SKM-1 treated with dmso at 0.1 percent for 144 hours (cell line): ENCODE measurements around the gene MINDY3.
"Not testable (repeated sequence)": the region's sequence is repeated elsewhere in the genome, so short reads cannot be mapped to it uniquely, and the experiment has no call there.

Source experiments
- DNase-seq: peaks from one replicate; lab custom pipeline; 2025; ENCODE audit not compliant: unreplicated experiment; lab: John Stamatoyannopoulos, UW

Gene MINDY3

DNA sequence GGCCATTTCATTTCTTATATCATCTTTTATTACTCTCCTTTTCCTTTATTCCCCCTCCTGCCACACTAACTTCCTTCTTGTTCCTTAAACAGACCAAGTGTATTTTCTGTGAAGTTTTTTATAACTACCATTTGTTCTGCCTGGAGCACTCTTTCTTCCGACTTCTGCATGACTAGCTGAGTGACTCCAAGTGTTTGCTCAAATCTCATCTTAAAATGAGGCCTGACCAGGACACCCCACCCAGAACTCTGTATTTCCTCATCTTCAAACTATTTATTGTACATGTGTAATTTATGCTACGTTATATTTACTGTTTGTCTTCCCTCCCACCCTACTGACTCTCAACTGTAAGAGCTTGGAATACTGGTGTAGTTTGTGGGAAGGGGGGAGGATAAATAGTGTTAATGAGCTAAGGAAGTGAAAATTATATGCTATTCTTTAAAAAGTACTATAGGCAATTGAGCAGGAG, 3.2 kb downstream of the MINDY3 start:
- no peak for DNase-seq

DNA sequence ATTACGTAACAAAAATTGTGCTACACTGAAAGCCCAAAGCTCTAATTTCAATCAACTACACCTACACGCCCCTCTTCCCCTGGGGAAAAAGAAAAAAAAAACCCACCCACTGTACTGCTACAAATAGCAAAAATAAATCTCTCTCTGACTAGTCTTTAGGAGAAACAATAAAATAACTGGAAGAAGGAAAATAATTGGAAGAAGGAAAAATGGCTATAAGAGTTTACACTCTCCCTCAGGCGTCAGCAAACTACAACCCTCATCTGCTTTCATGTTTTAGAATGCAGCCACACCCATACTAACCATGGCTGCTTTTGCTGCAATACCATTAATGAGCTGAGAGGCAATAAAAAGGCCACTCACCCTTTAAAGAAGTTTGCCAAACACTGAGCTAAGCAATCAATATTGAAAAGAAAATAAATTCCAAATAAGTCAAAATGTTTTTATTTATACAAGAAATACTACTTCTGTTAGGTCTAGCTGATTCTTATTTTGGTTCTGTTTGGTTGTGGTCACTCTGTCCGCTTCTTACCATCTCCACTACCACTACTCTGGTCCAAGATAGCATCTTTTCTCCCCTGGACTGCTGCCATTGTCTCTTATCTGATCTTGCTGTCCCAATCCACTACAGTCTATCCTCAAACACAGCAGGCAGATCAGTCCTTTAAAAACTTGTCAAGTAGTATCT, 3.8 kb downstream of the MINDY3 start:
- no peak for DNase-seq

DNA sequence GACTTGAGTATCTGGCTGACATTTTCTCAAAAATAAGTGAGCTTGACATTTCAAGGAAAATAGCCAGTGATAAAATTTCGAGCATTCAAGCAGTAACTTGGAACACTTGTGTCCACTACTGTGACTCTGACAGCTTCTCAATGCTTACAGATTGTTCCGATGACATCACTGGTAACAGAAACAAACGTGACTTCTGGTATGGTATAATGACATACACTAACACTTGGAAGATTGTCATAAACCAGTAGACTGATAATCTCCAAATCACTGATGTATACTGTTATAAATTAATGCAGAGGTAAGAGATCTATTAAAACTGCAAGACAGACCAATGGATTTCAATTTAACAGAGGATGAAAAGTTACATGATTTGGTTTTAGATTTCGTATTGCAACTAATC, 6.5 kb downstream of the MINDY3 start:
- no peak for DNase-seq

DNA sequence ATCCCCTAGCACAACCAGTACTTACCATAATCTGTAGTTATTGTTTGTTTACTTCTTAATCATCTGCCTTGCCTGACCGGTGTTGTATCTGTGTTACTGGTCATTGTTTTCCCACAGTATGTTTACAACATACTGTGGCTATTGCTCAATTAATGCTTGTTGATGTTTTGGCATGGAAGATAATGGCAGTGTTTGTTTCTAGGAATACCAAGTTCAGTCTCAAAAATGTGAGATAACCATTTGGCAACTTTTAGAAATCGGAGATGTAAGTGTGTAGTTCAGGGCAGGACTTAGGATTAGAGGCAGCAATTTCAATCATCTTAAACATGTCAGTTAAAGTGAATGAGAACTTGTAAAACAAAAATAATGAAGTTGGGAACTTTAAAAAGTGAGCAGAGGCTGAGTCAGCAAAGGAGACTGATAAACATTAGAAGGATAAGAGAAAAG, 8.2 kb downstream of the MINDY3 start:
- no peak for DNase-seq

DNA sequence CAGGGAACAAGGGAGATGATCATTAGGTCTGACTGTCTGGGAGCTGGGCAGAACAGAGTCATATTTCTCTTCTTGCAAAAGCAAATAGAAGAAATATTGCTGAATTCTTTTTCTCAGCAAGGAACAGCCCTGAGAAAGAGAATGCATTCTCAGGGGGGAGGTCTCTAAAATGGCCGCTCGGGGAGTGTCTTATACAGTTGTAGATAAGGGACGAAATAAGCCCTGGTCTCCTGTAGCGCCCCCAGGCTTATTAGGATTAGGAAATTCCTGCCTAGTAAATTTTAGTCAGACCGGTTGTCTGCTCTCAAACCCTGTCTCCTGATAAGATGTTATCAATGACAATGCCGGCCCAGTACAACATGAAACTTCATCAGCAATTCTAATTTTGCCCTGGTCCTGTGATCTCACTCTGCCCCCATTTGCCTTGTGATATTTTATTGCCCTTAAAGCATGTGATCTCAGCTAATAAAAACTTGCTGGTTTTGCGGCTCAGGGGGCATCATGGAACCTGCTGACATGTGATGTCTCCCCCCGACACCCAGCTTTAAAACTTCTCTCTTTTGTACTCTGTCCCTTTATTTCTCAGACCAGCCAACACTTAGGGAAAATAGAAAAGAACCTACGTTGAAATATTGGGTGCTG, 9.8 kb downstream of the MINDY3 start:
- not testable (repeated sequence) for DNase-seq

DNA sequence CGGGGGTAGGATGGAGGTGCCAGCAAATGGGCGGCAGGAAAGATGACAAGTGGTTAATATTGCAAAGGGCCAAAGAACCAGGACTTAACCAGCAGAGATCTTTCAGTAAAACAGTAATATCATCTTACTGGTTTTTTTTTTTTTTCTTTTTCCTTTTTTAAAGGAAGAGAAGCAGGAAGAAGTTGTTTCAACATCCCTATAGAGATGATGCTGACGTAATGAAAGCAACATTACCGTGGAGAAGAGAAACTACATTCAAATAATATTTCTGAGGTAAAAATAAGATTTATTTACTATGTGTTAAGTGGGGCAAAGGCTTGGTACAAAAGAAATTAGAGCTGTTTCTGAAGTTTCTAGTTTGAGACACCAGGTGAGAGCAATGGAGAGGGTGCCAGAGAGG, 11.0 kb downstream of the MINDY3 start:
- no peak for DNase-seq

DNA sequence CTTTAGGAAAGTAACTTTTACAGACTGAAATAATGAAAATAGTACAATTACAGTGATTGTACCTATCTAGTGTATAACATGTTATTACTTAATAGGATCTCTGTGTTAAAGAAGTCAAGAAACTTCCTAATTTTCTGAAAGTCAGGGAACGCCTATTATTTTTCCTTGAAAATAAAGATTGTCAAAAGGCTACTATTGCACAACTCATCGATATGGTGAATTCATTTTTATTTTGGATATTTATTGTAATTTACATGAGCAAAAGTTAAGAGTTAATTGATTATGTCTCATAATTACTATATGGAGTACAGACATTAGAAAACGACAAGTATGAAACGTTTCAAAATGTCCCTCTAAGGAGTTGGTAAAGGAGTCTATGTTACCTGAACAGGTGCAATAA, 12.8 kb downstream of the MINDY3 start:
- DNase-seq = no peak

DNA sequence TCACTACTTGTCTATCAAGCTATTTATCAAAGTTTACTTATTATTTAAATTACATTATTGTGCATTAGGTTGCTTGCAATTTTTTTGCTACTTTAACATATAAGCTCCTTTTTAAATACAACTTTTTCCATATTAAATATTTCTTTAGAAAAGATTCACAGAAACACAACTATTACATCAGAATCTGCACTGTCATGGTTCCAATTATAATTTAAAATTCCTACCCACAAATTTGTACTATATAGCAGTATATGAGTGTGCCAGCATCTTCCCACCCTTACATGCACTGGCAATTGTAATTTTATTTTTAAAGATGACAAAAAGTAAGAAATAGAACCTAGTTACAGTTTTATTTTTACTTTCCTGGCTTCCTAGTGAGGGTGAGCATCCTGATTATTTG, 15.8 kb downstream of the MINDY3 start:
- DNase-seq = no peak

DNA sequence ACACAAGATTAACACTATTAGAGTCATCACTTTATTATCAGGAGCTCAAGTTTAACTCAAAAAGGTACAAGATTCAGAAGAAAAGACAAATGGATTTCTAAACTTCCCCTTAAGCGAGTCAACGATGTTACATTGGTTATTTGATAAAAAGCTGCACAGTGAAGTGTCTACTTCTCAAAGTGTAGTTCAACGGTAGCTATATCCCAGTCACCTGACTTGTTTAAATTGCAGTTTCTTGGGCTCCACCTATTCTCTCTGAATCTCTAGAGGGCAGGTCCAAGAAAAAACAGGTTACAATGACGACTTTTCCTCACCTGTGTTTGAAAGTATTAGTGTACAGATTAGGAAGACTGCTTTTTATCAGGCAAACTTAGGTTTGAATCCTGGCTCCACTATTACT, 16.6 kb downstream of the MINDY3 start:
- no peak for DNase-seq

DNA sequence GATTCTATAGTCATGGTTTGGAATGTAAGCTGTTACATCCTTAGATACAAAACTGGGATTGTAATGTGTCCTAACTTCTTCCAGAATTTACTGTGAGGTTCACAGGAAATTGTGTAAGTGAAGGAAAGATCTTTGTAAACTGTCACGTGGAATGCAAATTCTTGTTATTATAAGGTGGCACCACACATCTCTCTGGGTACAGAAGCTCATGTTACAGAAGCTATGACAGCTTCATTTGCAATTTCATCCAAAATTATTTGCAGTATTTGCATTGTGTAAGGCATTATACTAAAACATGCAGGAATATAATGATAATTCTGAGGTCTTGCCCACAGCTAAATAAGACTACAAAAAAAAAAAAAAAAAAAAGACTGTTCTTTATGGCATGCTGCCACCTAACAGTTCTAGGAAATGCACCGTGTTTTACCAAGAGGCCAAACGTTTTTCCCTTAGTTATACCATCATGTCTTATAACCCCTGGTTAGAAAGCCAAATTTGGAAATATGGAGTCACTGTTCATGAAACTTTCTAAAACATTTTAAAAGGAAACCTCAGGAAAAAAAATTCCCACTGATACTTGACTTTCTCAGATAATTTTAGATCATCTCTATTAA, 17.6 kb downstream of the MINDY3 start:
- no peak for DNase-seq

DNA sequence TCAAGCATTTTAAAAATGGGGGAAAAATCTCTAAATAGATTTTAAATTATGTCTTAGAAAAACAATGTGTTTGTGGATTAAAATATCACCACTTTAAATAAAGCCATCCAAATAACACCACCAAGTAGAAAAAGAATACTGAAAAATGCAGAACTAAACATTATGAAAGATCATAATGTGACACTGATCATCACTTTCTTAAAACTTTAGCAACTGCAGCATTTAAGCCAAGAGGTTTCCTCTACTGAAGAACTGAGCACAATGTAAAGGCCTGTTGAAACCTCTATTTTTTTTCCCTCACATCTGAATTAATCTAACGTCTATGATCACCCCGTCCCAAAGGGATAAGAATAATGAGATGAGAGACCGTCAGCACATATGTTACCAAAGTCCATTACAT, 18.6 kb downstream of the MINDY3 start:
- no peak for DNase-seq

DNA sequence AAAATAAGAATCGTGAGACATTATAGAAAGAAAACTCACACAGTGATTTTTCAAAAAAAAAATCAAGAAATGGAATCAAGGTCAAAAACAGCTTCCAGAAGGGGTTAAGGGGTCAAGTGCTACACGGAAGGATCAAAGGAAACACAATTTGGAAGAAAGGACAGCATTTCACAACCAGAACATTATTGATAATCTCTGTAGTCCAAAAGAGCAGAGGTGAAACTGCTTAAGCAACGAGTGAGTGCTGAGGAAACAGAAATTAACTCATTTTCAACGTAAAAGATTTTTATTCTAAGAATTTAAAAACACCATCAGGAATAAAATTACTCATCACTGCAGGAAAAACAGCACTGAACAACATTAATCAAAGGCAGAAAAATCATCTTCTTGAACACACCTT, 23.5 kb downstream of the MINDY3 start:
- DNase-seq = no peak

DNA sequence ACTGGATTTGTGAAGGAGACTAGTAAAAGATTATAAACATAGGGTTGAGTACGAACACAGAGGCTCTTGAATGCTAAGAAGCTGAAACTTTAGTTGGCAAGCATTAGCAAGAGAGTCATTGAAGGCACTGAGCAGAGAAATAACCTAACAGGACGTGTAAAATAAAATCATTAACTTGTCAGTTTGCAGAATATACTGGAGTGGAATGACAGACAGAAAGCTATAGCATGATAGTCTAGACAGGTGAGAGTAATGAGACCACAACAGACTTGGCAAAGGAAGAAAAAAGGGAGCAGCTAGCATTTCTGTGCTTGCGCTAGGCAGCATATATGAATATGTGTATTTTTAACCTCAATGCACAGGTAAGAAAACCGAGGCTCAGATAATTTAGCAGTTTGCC, 30.8 kb downstream of the MINDY3 start:
- DNase-seq = no peak

DNA sequence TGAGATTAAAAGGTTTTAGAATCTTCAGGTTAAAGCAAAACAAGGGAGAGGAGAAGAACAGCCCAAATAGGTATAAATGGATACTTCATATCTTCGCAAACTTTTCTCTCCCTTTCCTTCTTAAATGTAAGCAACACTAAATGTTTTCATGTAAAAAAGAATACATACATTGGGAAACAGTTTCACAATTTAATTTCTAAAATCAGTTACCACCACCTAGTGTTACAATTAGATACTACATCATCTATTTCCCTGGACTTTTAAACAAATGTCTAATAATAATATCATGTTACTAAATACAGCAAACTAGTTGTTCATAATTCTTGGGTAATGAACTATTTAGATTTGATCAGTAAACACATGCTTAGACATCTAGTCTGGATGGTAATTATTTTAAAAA, 35.8 kb downstream of the MINDY3 start:
- DNase-seq = no peak

DNA sequence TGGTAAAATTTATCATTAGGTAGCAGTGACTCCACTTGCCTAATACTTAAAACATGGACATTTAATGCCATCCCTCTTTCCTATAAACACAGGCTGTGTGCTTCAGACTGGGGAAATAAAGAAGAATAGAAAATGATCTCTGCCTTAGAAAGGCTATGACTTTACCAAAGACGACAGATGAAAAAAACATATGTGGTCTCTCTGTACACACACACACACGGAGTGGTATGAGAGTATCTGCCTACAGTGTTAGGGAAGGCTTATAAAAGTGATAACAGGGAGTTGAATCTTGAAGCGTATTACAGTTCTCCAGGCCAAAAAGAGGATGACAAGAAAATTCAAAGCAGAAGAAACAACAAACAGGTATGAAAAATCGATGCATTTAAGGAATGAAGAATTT, 38.2 kb downstream of the MINDY3 start:
- no peak for DNase-seq

DNA sequence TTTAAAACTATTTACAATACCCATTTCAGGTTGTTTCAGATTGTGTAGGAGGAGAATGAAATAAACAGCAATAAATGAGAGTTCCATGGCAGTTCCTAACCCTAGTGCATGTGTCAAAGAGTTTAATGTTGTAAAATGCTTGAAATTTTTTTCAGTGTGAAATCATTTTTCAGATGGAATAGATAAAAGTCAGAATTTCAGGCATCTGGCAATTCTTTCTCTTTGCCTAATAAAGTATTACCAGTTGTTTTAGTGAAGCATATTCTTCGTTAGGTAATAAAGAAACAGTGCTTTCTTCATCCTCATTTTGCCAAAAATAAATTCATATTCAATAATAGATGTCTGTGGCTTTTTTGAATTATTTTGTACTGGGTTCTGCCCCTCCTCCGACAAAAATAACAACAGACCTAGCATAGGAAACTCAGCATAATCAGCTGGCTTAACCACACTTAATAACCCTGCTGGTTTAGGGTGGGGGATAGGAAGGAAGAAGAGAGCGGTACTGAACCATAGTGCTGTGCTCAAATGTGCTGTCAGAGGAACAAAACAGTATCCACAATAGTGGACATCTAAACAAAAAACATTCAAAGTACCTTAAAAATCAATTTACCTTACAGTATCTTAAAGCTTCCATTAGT, 39.1 kb downstream of the MINDY3 start:
- DNase-seq = no peak

DNA sequence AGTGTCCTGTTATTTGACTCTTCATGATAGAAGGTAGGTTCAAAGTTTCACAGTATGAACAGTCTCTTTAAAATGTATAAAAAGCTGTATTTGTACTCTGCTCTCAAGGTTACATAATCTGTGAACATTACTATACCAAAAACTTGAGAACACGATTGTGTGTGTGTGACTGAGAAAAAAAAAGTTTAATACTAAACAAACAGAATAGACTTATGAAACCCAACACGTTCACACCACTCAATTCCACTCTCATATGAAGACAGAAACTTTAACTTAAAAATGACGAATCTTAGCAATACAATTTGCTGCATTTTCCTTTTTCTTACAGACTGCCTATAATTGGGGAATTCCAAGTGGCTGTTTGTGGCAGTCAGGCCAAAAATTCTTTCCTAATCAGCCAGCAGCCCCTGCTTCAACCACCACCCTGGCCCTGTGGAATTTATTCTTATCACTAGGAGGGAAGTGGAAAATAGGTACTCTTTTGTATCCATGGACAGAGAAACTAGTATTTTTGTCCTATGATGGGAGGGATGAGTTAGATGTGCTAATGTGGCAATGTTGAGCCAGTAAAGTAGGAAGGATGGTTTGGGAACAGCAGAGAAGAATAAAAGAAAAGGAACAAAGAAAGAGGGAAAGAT, 42.8 kb downstream of the MINDY3 start:
- DNase-seq = no peak

DNA sequence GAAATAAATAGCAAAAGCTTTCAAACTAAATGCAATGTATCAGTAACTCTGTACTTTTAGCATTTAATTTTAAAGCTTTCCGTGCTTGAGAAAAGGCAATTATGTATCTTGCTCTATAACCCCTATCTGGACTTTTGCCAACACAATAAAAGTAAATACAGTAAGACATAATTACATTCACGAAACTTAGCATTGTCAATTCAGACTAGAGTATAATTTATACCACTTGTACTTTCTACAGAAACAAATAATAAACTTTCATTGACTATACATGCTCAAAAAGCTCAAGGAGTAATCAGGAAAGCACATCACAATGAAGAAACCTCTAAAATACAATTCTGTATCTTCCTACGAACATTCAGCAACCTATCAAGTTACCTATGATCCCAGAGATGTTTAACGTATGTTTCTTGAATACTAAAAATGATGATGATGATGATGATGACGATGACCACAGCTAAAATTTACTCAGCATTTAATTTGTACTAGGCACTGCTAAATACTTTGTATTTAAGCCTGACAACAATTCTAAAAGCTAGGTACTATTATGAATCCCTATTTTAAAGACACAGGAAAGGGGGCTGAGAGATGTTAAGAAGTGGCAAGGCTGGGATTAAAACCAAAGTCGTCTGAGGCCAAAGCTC, 44.9 kb downstream of the MINDY3 start:
- no peak for DNase-seq

DNA sequence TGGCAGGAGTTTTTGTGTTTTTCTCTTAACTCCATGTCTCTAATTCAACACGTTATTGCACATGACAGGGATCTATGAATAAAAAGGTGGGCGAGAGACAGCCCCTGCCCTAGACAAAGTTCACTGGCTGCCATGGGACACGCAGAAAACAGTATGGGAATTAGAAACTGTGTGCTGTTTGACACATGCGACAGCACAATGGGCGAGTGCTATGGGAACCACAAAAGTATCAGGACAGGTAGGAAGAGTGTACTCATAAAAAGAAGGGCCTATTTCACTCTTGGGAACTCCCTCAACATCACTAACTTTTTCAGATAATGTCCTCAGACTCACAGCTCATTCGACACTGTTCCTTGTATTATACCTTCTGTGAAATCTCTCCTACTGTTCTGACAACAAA, 45.7 kb downstream of the MINDY3 start:
- DNase-seq = no peak

DNA sequence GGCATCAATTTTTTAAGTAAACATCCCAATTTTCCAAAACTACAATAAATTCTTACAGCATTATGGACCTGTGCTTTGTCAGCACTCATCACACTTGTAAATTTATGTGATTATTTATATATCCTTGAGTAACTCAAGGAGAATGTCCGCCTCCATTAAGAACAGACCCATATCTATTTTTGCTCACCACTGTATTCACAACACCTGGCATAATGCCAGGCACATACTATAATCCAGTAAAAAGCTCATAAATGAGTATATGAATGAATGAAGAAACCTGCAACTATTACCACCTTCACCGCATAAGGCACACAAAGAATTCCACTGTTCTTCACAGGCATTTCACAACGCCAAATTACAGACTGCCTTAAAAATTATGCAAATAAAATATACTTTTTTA, 46.9 kb downstream of the MINDY3 start:
- no peak for DNase-seq

DNA sequence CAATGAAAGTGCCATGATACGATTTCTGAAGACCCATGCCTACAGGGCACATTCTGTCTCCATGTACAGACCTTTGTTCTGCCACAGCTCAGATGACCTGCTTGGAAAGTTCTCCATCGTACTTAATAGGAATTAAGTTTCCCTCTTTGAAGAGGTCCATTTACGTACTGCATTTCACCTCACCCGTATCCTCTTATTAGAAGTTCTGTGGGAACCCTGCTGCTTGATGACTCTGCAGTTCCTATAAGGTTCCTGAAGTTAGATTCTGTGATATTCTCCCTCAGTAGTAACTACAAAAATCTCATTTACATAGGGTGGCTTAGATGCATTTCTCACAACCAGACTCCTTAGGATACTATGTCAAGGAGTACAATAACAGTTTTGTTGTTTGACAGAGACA, 50.9 kb downstream of the MINDY3 start:
- DNase-seq = no peak
